Small intestine (tissue), 7 donors: ENCODE results near the gene HDGFL2. TPM values are rescaled to one million over a fixed set of nuclear protein-coding genes. Genes with fewer than 3 reads are reported as not detected.

Experiments
- DNase-seq, 2 donors: peaks; one replicate each; pipeline versions ENCODE4 v3.0.0 to v3.0.0-alpha.2; 2013
- FAIRE-seq: peaks from 2 replicates; lab custom pipeline; 2012; peaks lifted over from hg19 to GRCh38; lab: Jason Lieb, UNC
- H3K27ac ChIP-seq, 3 donors: one replicate each; pipeline ENCODE4 v1.5.1; 2013; ENCODE audit warnings: low read length in 2 of 3, mild to moderate bottlenecking in 2 of 3, control low read depth in 1 of 3, inconsistent platforms in 1 of 3, low read depth in 1 of 3, moderate library complexity in 1 of 3
- H3K27me3 ChIP-seq, 3 donors: one replicate each; pipeline ENCODE4 v1.6.1; 2013; ENCODE audit warnings: low read length in 3 of 3, inconsistent platforms in 1 of 3; ENCODE audit not compliant: control insufficient read depth in 3 of 3, insufficient read depth in 3 of 3
- H3K36me3 ChIP-seq, 3 donors: one replicate each; pipeline ENCODE4 v1.6.1; 2013; ENCODE audit warnings: low read length in 3 of 3, inconsistent platforms in 1 of 3, low read depth in 1 of 3, mild to moderate bottlenecking in 1 of 3, moderate library complexity in 1 of 3; ENCODE audit not compliant: control insufficient read depth in 3 of 3, insufficient read depth in 2 of 3
- H3K4me1 ChIP-seq, 3 donors: one replicate each; pipeline ENCODE4 v1.6.1; 2013; ENCODE audit warnings: low read length in 2 of 3, inconsistent platforms in 1 of 3, low read depth in 1 of 3, mild to moderate bottlenecking in 1 of 3, moderate library complexity in 1 of 3; ENCODE audit not compliant: control insufficient read depth in 3 of 3, insufficient read depth in 2 of 3
- H3K4me3 ChIP-seq, 3 donors: one replicate each; pipeline ENCODE4 v1.5.1; 2013; ENCODE audit warnings: low read length in 3 of 3, control low read depth in 1 of 3, inconsistent platforms in 1 of 3, low read depth in 1 of 3, mild to moderate bottlenecking in 1 of 3, moderate library complexity in 1 of 3
- H3K9me3 ChIP-seq, 2 donors: one replicate each; pipeline ENCODE4 v1.6.1; 2013; ENCODE audit warnings: low read depth in 1 of 2, low read length in 1 of 2; ENCODE audit not compliant: control insufficient read depth in 2 of 2, insufficient read depth in 1 of 2
- WGBS, 3 donors: extraction: QIAGEN DNeasy Blood & Tissue Kit; methylation state at CpG; one replicate each; pipeline ENCODE4 v1.1.7; 2013; 5-methylcytosine and 5-hydroxymethylcytosine counted together
- polyA plus RNA-seq, 4 donors: library from polyadenylated mRNA; stranded (reverse) in 3 of 4; unstranded in 1 of 4; fragments of 200-250 nt in 3 of 4; fragments of 120-200 nt in 1 of 4; gene quantifications; one replicate each; pipeline versions ENCODE4 v1.2.1 to v1.2.3, GENCODE V29; 2013
- donor health status: healthy with polysubstance abuse.
- donor health status: control.
- donor health status: control.
- donor health status: Bipolar disorder and iron deficiency.
- donor health status: healthy.

Gene HDGFL2
- polyA plus RNA-seq, 4 donors = 18.4 to 40.2 (median 28.5) TPM

GRCh38 chr19:4503825-4504170, 31.7 kb downstream of the HDGFL2 start:
- no peaks in the 10 kb centered on the region for H3K4me1 ChIP-seq
- 89 to 94% (median 91%) methylated on average over 10 of the region's 10 CpGs for WGBS, 3 donors
- no peak overlapping the region for H3K27ac ChIP-seq
- DNase-seq (no peak), FAIRE-seq (no peak)
- no peak overlapping the region for H3K4me3 ChIP-seq
- H3K36me3 ChIP-seq = peaks cover 5 to 73% (median 9%) of the 10 kb centered on the region in 3 donors
- no peaks in the 10 kb centered on the region for H3K27me3 ChIP-seq
- no peaks in the 10 kb centered on the region for H3K9me3 ChIP-seq

GRCh38 chr19:4504297-4504701, 32.2 kb downstream of the HDGFL2 start:
- WGBS, 3 donors = 86 to 91% (median 91%) methylated on average over 20 to 23 of the region's 23 CpGs
- H3K36me3 ChIP-seq = peaks cover 4 to 71% (median 7%) of the 10 kb centered on the region in 3 donors
- no peaks in the 10 kb centered on the region for H3K9me3 ChIP-seq
- no peak overlapping the region for H3K4me3 ChIP-seq
- FAIRE-seq (no peak), DNase-seq (no peak)
- no peaks in the 10 kb centered on the region for H3K27me3 ChIP-seq
- H3K4me1 ChIP-seq = no peaks in the 10 kb centered on the region
- no peak overlapping the region for H3K27ac ChIP-seq

GRCh38 chr19:4504891-4505569, 32.9 kb downstream of the HDGFL2 start:
- FAIRE-seq (no peak), DNase-seq (no peak)
- 76 to 90% (median 81%) methylated on average over 14 to 15 of the region's 15 CpGs for WGBS, 3 donors
- Histone ChIP-seq H3K27me3 (no peaks in the 10 kb centered on the region), H3K4me1 (no peaks in the 10 kb centered on the region), H3K27ac (no peak overlapping the region), H3K9me3 (no peaks in the 10 kb centered on the region), H3K36me3 (peaks cover 2 to 63% (median 4%) of the 10 kb centered on the region in 3 donors), H3K4me3 (no peak overlapping the region)

- peaks cover 2 to 56% (median 4%) of the 10 kb centered on the region in 3 donors for H3K36me3 ChIP-seq
- no peak overlapping the region for H3K27ac ChIP-seq
- no peaks in the 10 kb centered on the region for H3K27me3 ChIP-seq
- no peaks in the 10 kb centered on the region for H3K9me3 ChIP-seq
- WGBS, 3 donors = 94 to 95% (median 94%) methylated on average over 34 of the region's 34 CpGs
- FAIRE-seq (no peak), DNase-seq (no peak)
- no peak overlapping the region for H3K4me3 ChIP-seq
- H3K4me1 ChIP-seq = no peaks in the 10 kb centered on the region
Observed at GRCh38 chr19:4505570-4506448, 33.7 kb downstream of the HDGFL2 start.

- Histone ChIP-seq H3K27ac (no peak overlapping the region), H3K9me3 (no peaks in the 10 kb centered on the region), H3K4me1 (no peaks in the 10 kb centered on the region), H3K4me3 (no peak overlapping the region), H3K36me3 (peaks cover 0 to 48% (median 3%) of the 10 kb centered on the region in 3 donors), H3K27me3 (no peaks in the 10 kb centered on the region)
- no peak for FAIRE-seq
- DNase-seq = no peak
- WGBS, 3 donors = 85 to 87% (median 85%) methylated on average over 17 of the region's 17 CpGs
Observed at GRCh38 chr19:4506449-4507149, 34.5 kb downstream of the HDGFL2 start.

GRCh38 chr19:4507150-4507452, 35.0 kb downstream of the HDGFL2 start:
- Histone ChIP-seq H3K36me3 (peaks cover 0 to 43% (median 0%) of the 10 kb centered on the region in 3 donors), H3K27ac (no peak overlapping the region), H3K9me3 (no peaks in the 10 kb centered on the region), H3K27me3 (no peaks in the 10 kb centered on the region), H3K4me1 (no peaks in the 10 kb centered on the region), H3K4me3 (no peak overlapping the region)
- WGBS, 3 donors = 85 to 87% (median 86%) methylated on average over 12 of the region's 12 CpGs
- no peak for DNase-seq
- FAIRE-seq = no peak

GRCh38 chr19:4507804-4508203, 35.7 kb downstream of the HDGFL2 start:
- H3K4me1 ChIP-seq = no peaks in the 10 kb centered on the region
- FAIRE-seq (no peak), DNase-seq (no peak)
- H3K27me3 ChIP-seq = no peaks in the 10 kb centered on the region
- 81 to 85% (median 83%) methylated on average over 15 to 17 of the region's 17 CpGs for WGBS, 3 donors
- H3K36me3 ChIP-seq = peaks cover 0 to 36% (median 0%) of the 10 kb centered on the region in 3 donors
- H3K27ac ChIP-seq = no peak overlapping the region
- no peak overlapping the region for H3K4me3 ChIP-seq
- no peaks in the 10 kb centered on the region for H3K9me3 ChIP-seq

GRCh38 chr19:4508698-4509097, 36.6 kb downstream of the HDGFL2 start:
- 82 to 89% (median 88%) methylated on average over 21 of the region's 21 CpGs for WGBS, 3 donors
- H3K27ac ChIP-seq = no peak overlapping the region
- no peaks in the 10 kb centered on the region for H3K9me3 ChIP-seq
- H3K4me1 ChIP-seq = no peaks in the 10 kb centered on the region
- H3K27me3 ChIP-seq = no peaks in the 10 kb centered on the region
- H3K36me3 ChIP-seq = peaks cover 0 to 28% (median 0%) of the 10 kb centered on the region in 3 donors
- no peak overlapping the region for H3K4me3 ChIP-seq
- FAIRE-seq = no peak
- no peak for DNase-seq
